Stimulated activated CD4-positive, alpha-beta T cell treated with anti-CD3 and anti-CD28 coated beads, Interleukin-1b, Interleukin-23, amount 100 ng/mL, for 24 hours (primary cell): ENCODE measurements around the gene PPIP5K2.
"Not testable (repeated sequence)": the region's sequence is repeated elsewhere in the genome, so short reads cannot be mapped to it uniquely, and the experiment has no call there.

ENCODE experiments used
- DNase-seq, 4 experiments: peaks; one replicate each; pipeline ENCODE4 v3.0.0-alpha.2; 2020; ENCODE audit warnings: low read depth in 4 of 4, low spot score in 1 of 4

Gene PPIP5K2

GRCh38 chr5:103119765-103120606, at the start of gene PPIP5K2, which contains the start of gene GIN1:
TSS of gene PPIP5K2 (plus strand) at chr5:103120301. CDS start at chr5:103129590, 9,289 bp downstream.
TSS of gene GIN1 (minus strand) at chr5:103120138. CDS start at chr5:103108707, 11,431 bp downstream.
- DNase-seq: peak; percentile 90 to 95 (median 92)

GRCh38 chr5:103073500-103073899, 46.6 kb upstream of the PPIP5K2 start:
- DNase-seq: not testable (repeated sequence)

GRCh38 chr5:103075442-103075841, 44.7 kb upstream of the PPIP5K2 start:
- no peak for DNase-seq

GRCh38 chr5:103079796-103080195, 40.3 kb upstream of the PPIP5K2 start:
- DNase-seq: no peak

GRCh38 chr5:103086547-103086946, 33.6 kb upstream of the PPIP5K2 start:
- DNase-seq: no peak

- DNase-seq: no peak
Observed at GRCh38 chr5:103089272-103089671, 30.8 kb upstream of the PPIP5K2 start.

GRCh38 chr5:103090791-103091190, 29.3 kb upstream of the PPIP5K2 start:
- no peak for DNase-seq

- DNase-seq: no peak
Observed at GRCh38 chr5:103092676-103093075, 27.4 kb upstream of the PPIP5K2 start.

GRCh38 chr5:103093727-103094126, 26.4 kb upstream of the PPIP5K2 start:
- DNase-seq: no peak

- no peak for DNase-seq
Observed at GRCh38 chr5:103094737-103095136, 25.4 kb upstream of the PPIP5K2 start.

GRCh38 chr5:103098993-103099392, 21.1 kb upstream of the PPIP5K2 start:
- DNase-seq: no peak

GRCh38 chr5:103101079-103101750, 18.9 kb upstream of the PPIP5K2 start:
- no peak for DNase-seq

GRCh38 chr5:103102234-103102633, 17.9 kb upstream of the PPIP5K2 start:
- DNase-seq: no peak

- DNase-seq: no peak
Observed at GRCh38 chr5:103108086-103108485, 12.0 kb upstream of the PPIP5K2 start.

- DNase-seq: no peak
Observed at GRCh38 chr5:103109277-103109676, 10.8 kb upstream of the PPIP5K2 start.

GRCh38 chr5:103110403-103110802, 9.7 kb upstream of the PPIP5K2 start:
- no peak for DNase-seq

GRCh38 chr5:103111468-103111867, 8.6 kb upstream of the PPIP5K2 start:
- DNase-seq: no peak

GRCh38 chr5:103112910-103113309, 7.2 kb upstream of the PPIP5K2 start:
- no peak for DNase-seq

- DNase-seq: no peak
Observed at GRCh38 chr5:103114440-103114839, 5.7 kb upstream of the PPIP5K2 start.

- no peak for DNase-seq
Observed at GRCh38 chr5:103117471-103117991, 2.6 kb upstream of the PPIP5K2 start.

GRCh38 chr5:103119070-103119764, 884 bp upstream of the PPIP5K2 start:
- no peak for DNase-seq
